GM23338 (cell line): ENCODE measurements around the gene PSMD10. TPM values are rescaled to one million over a fixed set of nuclear protein-coding genes. Genes with fewer than 3 reads are reported as not detected.

Experiments used
- ATAC-seq: fragments of 200-7000 bp; cut with Tn5 transposase; 3 replicates; pipeline ENCODE4 v1.9.1; 2020
- DNase-seq: peaks from one replicate; pipeline ENCODE4 v3.0.0-alpha.2; 2015; ENCODE audit warnings: low spot score
- H2AFZ ChIP-seq: fragments of 200-600 bp; sonication (generic); 2 replicates; pipeline ENCODE4 v1.8.0; 2016; ENCODE audit warnings: antibody characterized with exemption, mild to moderate bottlenecking, moderate library complexity
- H3F3A ChIP-seq: fragments of 200-600 bp; sonication (generic); replicated peaks from 2 replicates; pipeline ENCODE4 v1.8.0; 2017; ENCODE audit warnings: antibody characterized with exemption, mixed run types, low read depth
- H3K27ac ChIP-seq: fragments of 200-600 bp; sonication (generic); 2 replicates; pipeline ENCODE4 v1.6.1; 2016; ENCODE audit warnings: low read depth
- H3K27me3 ChIP-seq: fragments of 200-600 bp; sonication (generic); 2 replicates; pipeline ENCODE4 v1.8.0; 2016; ENCODE audit warnings: mild to moderate bottlenecking, mixed run types, moderate library complexity; ENCODE audit not compliant: insufficient read depth
- H3K36me3 ChIP-seq: fragments of 200-600 bp; sonication (generic); 2 replicates; pipeline ENCODE4 v1.8.0; 2016; ENCODE audit warnings: mild to moderate bottlenecking; ENCODE audit not compliant: insufficient read depth
- H3K4me1 ChIP-seq: fragments of 200-600 bp; sonication (generic); 2 replicates; pipeline ENCODE4 v1.8.0; 2016; ENCODE audit warnings: mild to moderate bottlenecking, moderate library complexity; ENCODE audit not compliant: insufficient read depth
- H3K4me2 ChIP-seq: fragments of 200-600 bp; sonication (generic); 2 replicates; pipeline ENCODE4 v1.7.1; 2017; ENCODE audit warnings: mixed run types
- H3K4me3 ChIP-seq: fragments of 200-600 bp; sonication (generic); 2 replicates; pipeline ENCODE4 v1.6.1; 2016; ENCODE audit warnings: mixed run types
- H3K79me2 ChIP-seq: fragments of 200-600 bp; sonication (generic); replicated peaks from 2 replicates; pipeline ENCODE4 v1.8.0; 2017; ENCODE audit warnings: mild to moderate bottlenecking; ENCODE audit not compliant: insufficient read depth
- H3K9me2 ChIP-seq: fragments of 200-600 bp; sonication (generic); 2 replicates; pipeline ENCODE4 v1.8.0; 2017; ENCODE audit not compliant: insufficient read depth
- H4K20me1 ChIP-seq: fragments of 200-600 bp; sonication (generic); replicated peaks from 2 replicates; pipeline ENCODE4 v1.8.0; 2017; ENCODE audit warnings: mild to moderate bottlenecking; ENCODE audit not compliant: insufficient read depth
- H3K27ac Mint-ChIP-seq: 2 replicates; pipeline ENCODE4 v1.8.0; 2020; ENCODE audit warnings: inconsistent platforms, mild to moderate bottlenecking, moderate library complexity, mixed read lengths
- H3K27me3 Mint-ChIP-seq: 3 replicates; pipeline ENCODE4 v1.8.0; 2022; ENCODE audit warnings: low read depth, mild to moderate bottlenecking, moderate library complexity, mixed read lengths, inconsistent platforms; ENCODE audit not compliant: insufficient read depth, poor library complexity
- H3K36me3 Mint-ChIP-seq: 3 replicates; pipeline ENCODE4 v1.8.0; 2021; ENCODE audit warnings: low read depth, mild to moderate bottlenecking, inconsistent platforms, moderate library complexity, mixed read lengths
- H3K4me1 Mint-ChIP-seq: 3 replicates; pipeline ENCODE4 v1.8.0; 2020; ENCODE audit warnings: mild to moderate bottlenecking, inconsistent platforms, mixed read lengths
- H3K4me3 Mint-ChIP-seq: 3 replicates; pipeline ENCODE4 v1.8.0; 2021; ENCODE audit warnings: moderate library complexity, mild to moderate bottlenecking, inconsistent platforms, mixed read lengths
- H3K9me3 Mint-ChIP-seq: 3 replicates; pipeline ENCODE4 v1.8.0; 2020; ENCODE audit warnings: moderate library complexity, mild to moderate bottlenecking, inconsistent platforms, mixed read lengths
- CREB1 ChIP-seq: fragments of 250-450 bp; sonication (Bioruptor Pico); IDR thresholded peaks from 2 replicates; pipeline ENCODE4 v1.5.0; 2020; ENCODE audit warnings: low read depth, mild to moderate bottlenecking, moderate library complexity
- EZH2 ChIP-seq: fragments of 200-600 bp; sonication (generic); IDR thresholded peaks from one replicate; pipeline ENCODE4 v1.8.0; 2017; ENCODE audit warnings: antibody characterized with exemption, mild to moderate bottlenecking, low read depth; ENCODE audit not compliant: unreplicated experiment
- EZH2phosphoT487 ChIP-seq: fragments of 200-600 bp; sonication (generic); IDR thresholded peaks from one replicate; pipeline ENCODE4 v1.8.1; 2018; ENCODE audit warnings: antibody characterized with exemption; ENCODE audit not compliant: unreplicated experiment
- JUNB ChIP-seq: IDR thresholded peaks from one replicate; pipeline ENCODE4 v1.6.1; 2016; ENCODE audit warnings: antibody characterized with exemption; ENCODE audit not compliant: unreplicated experiment
- NANOG ChIP-seq: IDR thresholded peaks from 2 replicates; pipeline ENCODE4 v1.6.1; 2016; ENCODE audit warnings: antibody characterized with exemption, borderline replicate concordance
- POLR2AphosphoS5 ChIP-seq: IDR thresholded peaks from 2 replicates; pipeline ENCODE4 v1.6.1; 2016; ENCODE audit warnings: antibody characterized with exemption, low read depth
- STAT1 ChIP-seq: IDR thresholded peaks from one replicate; pipeline ENCODE4 v1.6.1; 2016; ENCODE audit warnings: antibody characterized with exemption; ENCODE audit not compliant: unreplicated experiment
- ZNF114 ChIP-seq: fragments of 250-450 bp; sonication (Bioruptor Pico); IDR thresholded peaks from 2 replicates; pipeline ENCODE4 v1.5.0; 2020; ENCODE audit warnings: mild to moderate bottlenecking, moderate library complexity
- ZNF331 ChIP-seq: fragments of 250-450 bp; sonication (Bioruptor Pico); IDR thresholded peaks from 2 replicates; pipeline ENCODE4 v1.5.0; 2020; ENCODE audit warnings: low read depth, mild to moderate bottlenecking, moderate library complexity
- polyA plus RNA-seq: library from polyadenylated mRNA; unstranded; fragments of >200 nt; fragmentation: Nextera tagmentation; extraction: Ambion mirVana; gene quantifications from 2 replicates; pipeline ENCODE4 v1.2.1, GENCODE V29; 2016
- total RNA-seq: library from RNA; depleted of rRNA; stranded (reverse); fragments of >200 nt; shearing (Covaris generic); gene quantifications from 2 replicates; pipeline ENCODE4 v1.2.3, GENCODE V29; 2014
- TF ChIP-seq, protein P1 (sequence below): fragments of 250-450 bp; sonication (Bioruptor Pico); IDR thresholded peaks from 2 replicates; pipeline ENCODE4 v1.5.0; 2020; ENCODE audit warnings: mild to moderate bottlenecking, moderate library complexity
- TF ChIP-seq, protein P2 (sequence below), 2 experiments: fragments of 200-600 bp in 1 of 2; sonication (generic) in 1 of 2; conservative IDR thresholded peaks; 2 replicates each; pipeline versions ENCODE4 v1.5.1 to v1.6.1; 2016 to 2017; ENCODE audit warnings: antibody characterized with exemption in 2 of 2, low read depth in 2 of 2, mild to moderate bottlenecking in 2 of 2, moderate library complexity in 1 of 2
- TF ChIP-seq, protein P3 (sequence below): IDR thresholded peaks from one replicate; pipeline ENCODE4 v1.6.1; 2018; ENCODE audit warnings: antibody characterized with exemption; ENCODE audit not compliant: unreplicated experiment
- TF ChIP-seq, protein P4 (sequence below): IDR thresholded peaks from 2 replicates; pipeline ENCODE4 v1.6.1; 2016; ENCODE audit warnings: antibody characterized with exemption

The PSMD10 gene
- total and polyA plus RNA-seq, 2 experiments from 2014 or later = 53.0 to 61.2 TPM

DNA sequence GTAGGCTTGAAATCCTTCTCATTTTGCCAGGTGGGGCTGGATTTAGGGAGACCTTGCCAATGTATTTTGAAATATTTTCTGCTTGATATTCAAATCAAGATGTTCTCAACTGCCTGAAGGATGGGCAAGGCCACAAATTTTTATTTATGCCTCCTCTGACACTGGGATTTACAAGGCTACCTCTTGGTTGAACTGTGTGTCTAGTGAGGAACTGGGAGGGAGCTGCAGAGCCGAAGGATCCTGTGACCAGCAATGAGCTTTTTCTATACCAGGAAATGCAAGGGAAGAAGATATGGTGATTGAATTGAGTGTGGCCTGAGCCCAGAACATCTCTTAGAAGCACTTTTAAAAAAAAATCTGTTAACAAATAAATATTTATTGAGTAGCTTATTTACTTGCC is 31.5 kb downstream of the PSMD10 start:
- H3K79me2 ChIP-seq = no peaks in the 10 kb centered on the region
- H3K4me3 Mint-ChIP-seq = no peak overlapping the region
- no peaks in the 10 kb centered on the region for H3K27me3 ChIP-seq
- no peak overlapping the region for H3K4me2 ChIP-seq
- no peaks in the 10 kb centered on the region for H3K9me2 ChIP-seq
- no peaks in the 10 kb centered on the region for H3K4me1 Mint-ChIP-seq
- peaks cover 1% of the 10 kb centered on the region for H3K27me3 Mint-ChIP-seq
- H3K27ac ChIP-seq = no peak overlapping the region
- DNase-seq = no peak
- no peaks in the 10 kb centered on the region for H3K36me3 Mint-ChIP-seq
- TF ChIP-seq EZH2phosphoT487 = no peak
- TF ChIP-seq, protein P1, sequence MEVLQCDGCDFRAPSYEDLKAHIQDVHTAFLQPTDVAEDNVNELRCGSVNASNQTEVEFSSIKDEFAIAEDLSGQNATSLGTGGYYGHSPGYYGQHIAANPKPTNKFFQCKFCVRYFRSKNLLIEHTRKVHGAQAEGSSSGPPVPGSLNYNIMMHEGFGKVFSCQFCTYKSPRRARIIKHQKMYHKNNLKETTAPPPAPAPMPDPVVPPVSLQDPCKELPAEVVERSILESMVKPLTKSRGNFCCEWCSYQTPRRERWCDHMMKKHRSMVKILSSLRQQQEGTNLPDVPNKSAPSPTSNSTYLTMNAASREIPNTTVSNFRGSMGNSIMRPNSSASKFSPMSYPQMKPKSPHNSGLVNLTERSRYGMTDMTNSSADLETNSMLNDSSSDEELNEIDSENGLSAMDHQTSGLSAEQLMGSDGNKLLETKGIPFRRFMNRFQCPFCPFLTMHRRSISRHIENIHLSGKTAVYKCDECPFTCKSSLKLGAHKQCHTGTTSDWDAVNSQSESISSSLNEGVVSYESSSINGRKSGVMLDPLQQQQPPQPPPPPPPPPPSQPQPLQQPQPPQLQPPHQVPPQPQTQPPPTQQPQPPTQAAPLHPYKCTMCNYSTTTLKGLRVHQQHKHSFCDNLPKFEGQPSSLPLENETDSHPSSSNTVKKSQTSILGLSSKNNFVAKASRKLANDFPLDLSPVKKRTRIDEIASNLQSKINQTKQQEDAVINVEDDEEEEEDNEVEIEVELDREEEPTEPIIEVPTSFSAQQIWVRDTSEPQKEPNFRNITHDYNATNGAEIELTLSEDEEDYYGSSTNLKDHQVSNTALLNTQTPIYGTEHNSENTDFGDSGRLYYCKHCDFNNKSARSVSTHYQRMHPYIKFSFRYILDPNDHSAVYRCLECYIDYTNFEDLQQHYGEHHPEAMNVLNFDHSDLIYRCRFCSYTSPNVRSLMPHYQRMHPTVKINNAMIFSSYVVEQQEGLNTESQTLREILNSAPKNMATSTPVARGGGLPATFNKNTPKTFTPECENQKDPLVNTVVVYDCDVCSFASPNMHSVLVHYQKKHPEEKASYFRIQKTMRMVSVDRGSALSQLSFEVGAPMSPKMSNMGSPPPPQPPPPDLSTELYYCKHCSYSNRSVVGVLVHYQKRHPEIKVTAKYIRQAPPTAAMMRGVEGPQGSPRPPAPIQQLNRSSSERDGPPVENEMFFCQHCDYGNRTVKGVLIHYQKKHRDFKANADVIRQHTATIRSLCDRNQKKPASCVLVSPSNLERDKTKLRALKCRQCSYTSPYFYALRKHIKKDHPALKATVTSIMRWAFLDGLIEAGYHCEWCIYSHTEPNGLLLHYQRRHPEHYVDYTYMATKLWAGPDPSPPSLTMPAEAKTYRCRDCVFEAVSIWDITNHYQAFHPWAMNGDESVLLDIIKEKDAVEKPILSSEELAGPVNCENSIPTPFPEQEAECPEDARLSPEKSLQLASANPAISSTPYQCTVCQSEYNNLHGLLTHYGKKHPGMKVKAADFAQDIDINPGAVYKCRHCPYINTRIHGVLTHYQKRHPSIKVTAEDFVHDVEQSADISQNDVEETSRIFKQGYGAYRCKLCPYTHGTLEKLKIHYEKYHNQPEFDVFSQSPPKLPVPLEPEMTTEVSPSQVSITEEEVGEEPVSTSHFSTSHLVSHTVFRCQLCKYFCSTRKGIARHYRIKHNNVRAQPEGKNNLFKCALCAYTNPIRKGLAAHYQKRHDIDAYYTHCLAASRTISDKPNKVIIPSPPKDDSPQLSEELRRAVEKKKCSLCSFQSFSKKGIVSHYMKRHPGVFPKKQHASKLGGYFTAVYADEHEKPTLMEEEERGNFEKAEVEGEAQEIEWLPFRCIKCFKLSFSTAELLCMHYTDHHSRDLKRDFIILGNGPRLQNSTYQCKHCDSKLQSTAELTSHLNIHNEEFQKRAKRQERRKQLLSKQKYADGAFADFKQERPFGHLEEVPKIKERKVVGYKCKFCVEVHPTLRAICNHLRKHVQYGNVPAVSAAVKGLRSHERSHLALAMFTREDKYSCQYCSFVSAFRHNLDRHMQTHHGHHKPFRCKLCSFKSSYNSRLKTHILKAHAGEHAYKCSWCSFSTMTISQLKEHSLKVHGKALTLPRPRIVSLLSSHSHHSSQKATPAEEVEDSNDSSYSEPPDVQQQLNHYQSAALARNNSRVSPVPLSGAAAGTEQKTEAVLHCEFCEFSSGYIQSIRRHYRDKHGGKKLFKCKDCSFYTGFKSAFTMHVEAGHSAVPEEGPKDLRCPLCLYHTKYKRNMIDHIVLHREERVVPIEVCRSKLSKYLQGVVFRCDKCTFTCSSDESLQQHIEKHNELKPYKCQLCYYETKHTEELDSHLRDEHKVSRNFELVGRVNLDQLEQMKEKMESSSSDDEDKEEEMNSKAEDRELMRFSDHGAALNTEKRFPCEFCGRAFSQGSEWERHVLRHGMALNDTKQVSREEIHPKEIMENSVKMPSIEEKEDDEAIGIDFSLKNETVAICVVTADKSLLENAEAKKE (CRISPR knock-in tag) = no peak
- TF ChIP-seq NANOG = no peak
- TF ChIP-seq, protein P2, sequence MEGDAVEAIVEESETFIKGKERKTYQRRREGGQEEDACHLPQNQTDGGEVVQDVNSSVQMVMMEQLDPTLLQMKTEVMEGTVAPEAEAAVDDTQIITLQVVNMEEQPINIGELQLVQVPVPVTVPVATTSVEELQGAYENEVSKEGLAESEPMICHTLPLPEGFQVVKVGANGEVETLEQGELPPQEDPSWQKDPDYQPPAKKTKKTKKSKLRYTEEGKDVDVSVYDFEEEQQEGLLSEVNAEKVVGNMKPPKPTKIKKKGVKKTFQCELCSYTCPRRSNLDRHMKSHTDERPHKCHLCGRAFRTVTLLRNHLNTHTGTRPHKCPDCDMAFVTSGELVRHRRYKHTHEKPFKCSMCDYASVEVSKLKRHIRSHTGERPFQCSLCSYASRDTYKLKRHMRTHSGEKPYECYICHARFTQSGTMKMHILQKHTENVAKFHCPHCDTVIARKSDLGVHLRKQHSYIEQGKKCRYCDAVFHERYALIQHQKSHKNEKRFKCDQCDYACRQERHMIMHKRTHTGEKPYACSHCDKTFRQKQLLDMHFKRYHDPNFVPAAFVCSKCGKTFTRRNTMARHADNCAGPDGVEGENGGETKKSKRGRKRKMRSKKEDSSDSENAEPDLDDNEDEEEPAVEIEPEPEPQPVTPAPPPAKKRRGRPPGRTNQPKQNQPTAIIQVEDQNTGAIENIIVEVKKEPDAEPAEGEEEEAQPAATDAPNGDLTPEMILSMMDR (conservative IDR thresholded peaks at IDR 0.05; ENCODE audit: low read depth in 2 of 2) = no peak
- TF ChIP-seq STAT1 = no peak
- no peak for TF ChIP-seq ZNF331 (CRISPR knock-in tag)
- TF ChIP-seq, protein P3, sequence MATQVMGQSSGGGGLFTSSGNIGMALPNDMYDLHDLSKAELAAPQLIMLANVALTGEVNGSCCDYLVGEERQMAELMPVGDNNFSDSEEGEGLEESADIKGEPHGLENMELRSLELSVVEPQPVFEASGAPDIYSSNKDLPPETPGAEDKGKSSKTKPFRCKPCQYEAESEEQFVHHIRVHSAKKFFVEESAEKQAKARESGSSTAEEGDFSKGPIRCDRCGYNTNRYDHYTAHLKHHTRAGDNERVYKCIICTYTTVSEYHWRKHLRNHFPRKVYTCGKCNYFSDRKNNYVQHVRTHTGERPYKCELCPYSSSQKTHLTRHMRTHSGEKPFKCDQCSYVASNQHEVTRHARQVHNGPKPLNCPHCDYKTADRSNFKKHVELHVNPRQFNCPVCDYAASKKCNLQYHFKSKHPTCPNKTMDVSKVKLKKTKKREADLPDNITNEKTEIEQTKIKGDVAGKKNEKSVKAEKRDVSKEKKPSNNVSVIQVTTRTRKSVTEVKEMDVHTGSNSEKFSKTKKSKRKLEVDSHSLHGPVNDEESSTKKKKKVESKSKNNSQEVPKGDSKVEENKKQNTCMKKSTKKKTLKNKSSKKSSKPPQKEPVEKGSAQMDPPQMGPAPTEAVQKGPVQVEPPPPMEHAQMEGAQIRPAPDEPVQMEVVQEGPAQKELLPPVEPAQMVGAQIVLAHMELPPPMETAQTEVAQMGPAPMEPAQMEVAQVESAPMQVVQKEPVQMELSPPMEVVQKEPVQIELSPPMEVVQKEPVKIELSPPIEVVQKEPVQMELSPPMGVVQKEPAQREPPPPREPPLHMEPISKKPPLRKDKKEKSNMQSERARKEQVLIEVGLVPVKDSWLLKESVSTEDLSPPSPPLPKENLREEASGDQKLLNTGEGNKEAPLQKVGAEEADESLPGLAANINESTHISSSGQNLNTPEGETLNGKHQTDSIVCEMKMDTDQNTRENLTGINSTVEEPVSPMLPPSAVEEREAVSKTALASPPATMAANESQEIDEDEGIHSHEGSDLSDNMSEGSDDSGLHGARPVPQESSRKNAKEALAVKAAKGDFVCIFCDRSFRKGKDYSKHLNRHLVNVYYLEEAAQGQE = no peak
- no peak for TF ChIP-seq CREB1 (CRISPR knock-in tag)
- TF ChIP-seq, protein P4, sequence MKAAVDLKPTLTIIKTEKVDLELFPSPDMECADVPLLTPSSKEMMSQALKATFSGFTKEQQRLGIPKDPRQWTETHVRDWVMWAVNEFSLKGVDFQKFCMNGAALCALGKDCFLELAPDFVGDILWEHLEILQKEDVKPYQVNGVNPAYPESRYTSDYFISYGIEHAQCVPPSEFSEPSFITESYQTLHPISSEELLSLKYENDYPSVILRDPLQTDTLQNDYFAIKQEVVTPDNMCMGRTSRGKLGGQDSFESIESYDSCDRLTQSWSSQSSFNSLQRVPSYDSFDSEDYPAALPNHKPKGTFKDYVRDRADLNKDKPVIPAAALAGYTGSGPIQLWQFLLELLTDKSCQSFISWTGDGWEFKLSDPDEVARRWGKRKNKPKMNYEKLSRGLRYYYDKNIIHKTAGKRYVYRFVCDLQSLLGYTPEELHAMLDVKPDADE = no peak
- TF ChIP-seq JUNB = no peak
- TF ChIP-seq POLR2AphosphoS5 = no peak
- TF ChIP-seq ZNF114 (CRISPR knock-in tag) = no peak
- no peak for TF ChIP-seq EZH2
- no peaks in the 10 kb centered on the region for H3K36me3 ChIP-seq
- no peak overlapping the region for H3K27ac Mint-ChIP-seq
- H2AFZ ChIP-seq = no peak overlapping the region
- H4K20me1 ChIP-seq = no peaks in the 10 kb centered on the region
- no peak for ATAC-seq
- no peaks in the 10 kb centered on the region for H3K4me1 ChIP-seq
- no peaks in the 10 kb centered on the region for H3F3A ChIP-seq
- no peaks in the 10 kb centered on the region for H3K9me3 Mint-ChIP-seq
- H3K4me3 ChIP-seq = no peak overlapping the region
